Neural cell (in vitro differentiated cells): ENCODE results near the gene AHCTF1. TPM values are rescaled to one million over a fixed set of nuclear protein-coding genes. Genes with fewer than 3 reads are reported as not detected.
"Not testable (repeated sequence)": the region's sequence is repeated elsewhere in the genome, so short reads cannot be mapped to it uniquely, and the experiment has no call there.

Experiments
- H2AFZ ChIP-seq: fragments of 200-600, 300-800 bp; sonication (generic), shearing (Covaris generic); 2 replicates; pipeline ENCODE4 v1.6.0; 2014; ENCODE audit warnings: low read depth, mild to moderate bottlenecking, antibody characterized with exemption, low read length, moderate library complexity
- H3F3A ChIP-seq: fragments of 200-600 bp; shearing (Covaris generic); 2 replicates; pipeline ENCODE4 v1.6.1; 2016; ENCODE audit warnings: mild to moderate bottlenecking, moderate library complexity, mixed read lengths, antibody characterized with exemption, low read length; ENCODE audit not compliant: insufficient read depth, poor library complexity, severe bottlenecking
- H3K27ac ChIP-seq: fragments of 200-600, 300-800 bp; sonication (generic), shearing (Covaris generic); 2 replicates; pipeline ENCODE4 v1.5.1; 2014; ENCODE audit warnings: mild to moderate bottlenecking, low read length, moderate library complexity
- H3K27me3 ChIP-seq: fragments of 300-800, 200-600 bp; sonication (generic), shearing (Covaris generic); 2 replicates; pipeline ENCODE4 v1.6.0; 2014; ENCODE audit warnings: mild to moderate bottlenecking, low read depth, low read length, moderate library complexity; ENCODE audit not compliant: insufficient read depth
- H3K36me3 ChIP-seq: fragments of 300-800, 200-600 bp; sonication (generic), shearing (Covaris generic); 2 replicates; pipeline ENCODE4 v1.5.1; 2014; ENCODE audit warnings: mild to moderate bottlenecking, antibody characterized with exemption, low read length, moderate library complexity; ENCODE audit not compliant: insufficient read depth
- H3K4me2 ChIP-seq: fragments of 300-800, 200-600 bp; sonication (generic), shearing (Covaris generic); 2 replicates; pipeline ENCODE4 v1.6.0; 2014; ENCODE audit warnings: mild to moderate bottlenecking, low read length
- H3K4me3 ChIP-seq: fragments of 300-800, 200-600 bp; sonication (generic), shearing (Covaris generic); 2 replicates; pipeline ENCODE4 v1.5.1; 2014; ENCODE audit warnings: mild to moderate bottlenecking, low read length, moderate library complexity
- H3K79me2 ChIP-seq: fragments of 200-600 bp; shearing (Covaris generic); replicated peaks from 2 replicates; pipeline ENCODE4 v1.6.0; 2014; ENCODE audit warnings: mild to moderate bottlenecking, low read length, moderate library complexity; ENCODE audit not compliant: insufficient read depth
- H3K9ac ChIP-seq: fragments of 300-800, 200-600 bp; sonication (generic), shearing (Covaris generic); 2 replicates; pipeline ENCODE4 v1.6.1; 2016; ENCODE audit warnings: mild to moderate bottlenecking, low read length, mixed read lengths
- H3K9me2 ChIP-seq: fragments of 200-600 bp; shearing (Covaris generic); 2 replicates; pipeline ENCODE4 v1.6.1; 2016; ENCODE audit warnings: mild to moderate bottlenecking, low read length, mixed read lengths; ENCODE audit not compliant: insufficient read depth
- H3K9me3 ChIP-seq: fragments of 200-600, 300-800 bp; sonication (generic), shearing (Covaris generic); 2 replicates; pipeline ENCODE4 v1.6.1; 2016; ENCODE audit warnings: mild to moderate bottlenecking, mixed run types, low read length, moderate library complexity, mixed read lengths
- H4K20me1 ChIP-seq: fragments of 200-600 bp; shearing (Covaris generic); 2 replicates; pipeline ENCODE4 v1.6.1; 2016; ENCODE audit warnings: mild to moderate bottlenecking, mixed run types; ENCODE audit not compliant: insufficient read depth
- CTCF ChIP-seq: fragments of 450-650 bp; IDR thresholded peaks from 2 replicates; pipeline ENCODE4 v1.5.1; 2014; ENCODE audit warnings: antibody characterized with exemption, mild to moderate bottlenecking, moderate library complexity; ENCODE audit not compliant: poor library complexity, severe bottlenecking
- EP300 ChIP-seq: fragments of 450-650 bp; conservative IDR thresholded peaks from 2 replicates; pipeline ENCODE4 v1.6.1; 2014; ENCODE audit warnings: antibody characterized with exemption, mild to moderate bottlenecking, moderate library complexity; ENCODE audit not compliant: poor library complexity, severe bottlenecking
- EZH2 ChIP-seq: fragments of 200-600, 300-800 bp; shearing (Covaris generic), sonication (generic); IDR thresholded peaks from 2 replicates; pipeline ENCODE4 v1.6.1; 2014; ENCODE audit warnings: antibody characterized with exemption, low read length, borderline replicate concordance, mild to moderate bottlenecking; ENCODE audit not compliant: insufficient read depth, poor library complexity, severe bottlenecking
- MXI1 ChIP-seq: fragments of 450-650 bp; conservative IDR thresholded peaks from 2 replicates; pipeline ENCODE4 v1.6.1; 2014; ENCODE audit warnings: antibody characterized with exemption, mild to moderate bottlenecking; ENCODE audit not compliant: poor library complexity, severe bottlenecking
- POLR2AphosphoS5 ChIP-seq: IDR thresholded peaks from 2 replicates; pipeline ENCODE4 v1.6.1; 2012
- RAD21 ChIP-seq: fragments of 450-650 bp; conservative IDR thresholded peaks from 2 replicates; pipeline ENCODE4 v1.6.1; 2014; ENCODE audit warnings: antibody characterized with exemption, mild to moderate bottlenecking, moderate library complexity
- REST ChIP-seq: IDR thresholded peaks from 2 replicates; pipeline ENCODE4 v1.6.1; 2012; ENCODE audit warnings: borderline replicate concordance
- SMC3 ChIP-seq: fragments of 450-650 bp; conservative IDR thresholded peaks from 2 replicates; pipeline ENCODE4 v1.6.1; 2014; ENCODE audit warnings: antibody characterized with exemption, mild to moderate bottlenecking, moderate library complexity; ENCODE audit not compliant: poor library complexity
- TAF1 ChIP-seq: IDR thresholded peaks from 2 replicates; pipeline ENCODE4 v1.6.1; 2012; ENCODE audit warnings: low read depth
- polyA plus RNA-seq: library from polyadenylated mRNA; depleted of rRNA; stranded (reverse); fragments of >200 nt; gene quantifications from 2 replicates; pipeline ENCODE4 v1.2.3, GENCODE V29; 2014

AHCTF1 gene
- polyA plus RNA-seq, 1 donor from 2014 or later, result 27.1 TPM

DNA sequence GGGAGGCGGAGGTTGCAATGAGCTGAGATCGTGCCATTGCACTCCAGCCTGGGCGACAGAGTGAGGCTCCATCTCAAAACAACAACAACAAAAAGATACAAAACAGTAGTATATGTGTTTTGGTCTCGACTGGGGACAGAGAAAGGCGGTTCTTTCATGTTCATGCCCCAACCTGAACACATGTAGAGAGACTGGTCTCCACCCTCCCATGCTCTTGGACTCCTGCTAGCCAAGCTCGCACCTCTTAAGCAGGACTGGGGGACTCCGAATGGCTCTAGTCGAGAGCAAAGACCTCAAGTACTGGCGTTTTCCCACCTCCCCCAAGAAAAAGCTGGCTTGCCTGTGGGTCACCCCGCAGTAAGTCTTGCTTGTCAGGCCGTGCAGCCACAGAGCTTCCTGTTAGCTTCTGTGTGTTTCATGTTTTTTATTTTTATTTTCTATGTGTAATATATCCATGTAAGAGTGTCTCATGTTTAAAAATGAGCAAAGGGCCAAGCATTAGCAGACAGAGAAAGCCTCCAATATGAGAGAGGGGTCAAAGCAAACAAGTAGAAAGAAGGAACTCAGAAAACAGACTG lies 116.0 kb downstream of the AHCTF1 start:
- H3K27ac ChIP-seq, result no peak overlapping the region
- no peaks in the 10 kb centered on the region for H3K79me2 ChIP-seq
- no peak overlapping the region for H3K9ac ChIP-seq
- no peaks in the 10 kb centered on the region for H3K36me3 ChIP-seq
- no peak for TF ChIP-seq POLR2AphosphoS5
- no peak for TF ChIP-seq REST
- TF ChIP-seq CTCF, result no peak
- TF ChIP-seq EZH2, result no peak
- TF ChIP-seq SMC3, result no peak
- no peak for TF ChIP-seq RAD21
- TF ChIP-seq MXI1, result no peak
- no peak for TF ChIP-seq EP300
- no peak overlapping the region for H3K4me3 ChIP-seq
- H3K9me2 ChIP-seq, result no peaks in the 10 kb centered on the region
- no peak overlapping the region for H2AFZ ChIP-seq
- H3K27me3 ChIP-seq, result no peaks in the 10 kb centered on the region
- H4K20me1 ChIP-seq, result no peaks in the 10 kb centered on the region
- H3F3A ChIP-seq, result no peaks in the 10 kb centered on the region
- H3K9me3 ChIP-seq, result no peaks in the 10 kb centered on the region
- H3K4me2 ChIP-seq, result no peak overlapping the region

DNA sequence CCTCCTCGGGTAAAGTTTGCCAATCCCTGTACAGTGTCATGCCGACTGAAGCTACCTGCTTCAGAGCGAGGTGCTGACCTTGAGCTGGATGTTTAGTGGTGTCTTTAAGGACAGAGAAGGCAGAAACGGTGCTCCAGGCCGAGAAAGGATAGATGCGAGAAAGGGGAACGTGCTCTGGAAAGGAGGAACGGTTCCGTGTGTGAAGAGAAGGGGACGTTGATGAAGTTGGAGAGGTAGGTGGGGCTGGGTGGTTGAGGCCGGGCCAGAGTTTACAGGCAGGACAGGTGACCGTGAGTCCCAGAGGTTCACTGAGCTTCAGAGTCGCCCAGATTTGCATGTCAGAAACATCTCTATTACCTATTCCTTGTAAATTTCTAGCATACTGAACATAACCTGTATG lies 116.9 kb downstream of the AHCTF1 start:
- Histone ChIP-seq H3K4me3 (no peak overlapping the region), H3K36me3 (no peaks in the 10 kb centered on the region), H3K27me3 (no peaks in the 10 kb centered on the region), H3K4me2 (no peak overlapping the region), H3K79me2 (no peaks in the 10 kb centered on the region), H3F3A (no peaks in the 10 kb centered on the region), H3K27ac (no peak overlapping the region), H3K9me2 (no peaks in the 10 kb centered on the region), H2AFZ (no peak overlapping the region), H4K20me1 (no peaks in the 10 kb centered on the region), H3K9me3 (no peaks in the 10 kb centered on the region), H3K9ac (no peak overlapping the region)
- TF ChIP-seq EZH2 (no peak), CTCF (no peak), POLR2AphosphoS5 (no peak), SMC3 (no peak), REST (no peak), MXI1 (no peak), RAD21 (no peak), EP300 (no peak), TAF1 (no peak)

- not testable (repeated sequence) for H3K4me2 ChIP-seq, H3K27ac ChIP-seq, H3K36me3 ChIP-seq
Observed at GRCh38 chr1:246813325-246813724, 118.4 kb downstream of the AHCTF1 start.

More at GRCh38 chr1:246813325-246813724, 118.4 kb downstream of the AHCTF1 start:
- not testable (repeated sequence) for H2AFZ ChIP-seq, H3K79me2 ChIP-seq, H3K4me3 ChIP-seq, H4K20me1 ChIP-seq, H3K9me3 ChIP-seq, H3F3A ChIP-seq, H3K27me3 ChIP-seq, H3K9me2 ChIP-seq, H3K9ac ChIP-seq
